CD4-positive, alpha-beta T cell treated with Interleukin-4 for 1 hour (primary cell): ENCODE measurements around the gene STARD4.

Experiments used
- DNase-seq, 2 donors: peaks; one replicate each; pipeline ENCODE4 v3.0.0-alpha.2; 2020 to 2022

STARD4 gene

GRCh38 chr5:111512375-111513130 is at the start of gene STARD4:
Gene STARD4 (minus strand): TSS chr5:111512535. CDS start chr5:111507433, 5,102 bp downstream.
- DNase-seq: peak; percentile 95

- no peak for DNase-seq
Measured at GRCh38 chr5:111559680-111560079, 47.3 kb upstream of the STARD4 start.

DNA sequence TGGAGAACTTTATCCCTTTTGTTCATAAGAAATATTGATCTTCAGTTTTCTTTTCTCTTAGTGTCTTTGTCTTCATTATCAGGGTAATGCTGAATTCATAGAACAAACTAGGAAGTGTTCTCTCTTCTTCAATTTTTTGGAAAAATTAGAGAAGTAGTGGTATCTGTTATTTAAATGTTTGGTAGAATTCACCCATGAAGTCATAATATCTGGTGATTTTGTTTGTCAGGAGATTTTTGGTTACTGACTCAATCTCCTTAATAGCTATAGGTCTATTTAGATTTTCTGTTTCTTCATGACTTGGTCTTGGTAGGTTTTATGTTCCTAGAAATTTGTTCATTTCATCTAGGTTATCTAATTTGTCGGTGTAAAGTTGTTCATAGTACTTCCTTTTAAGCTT is 45.4 kb upstream of the STARD4 start:
- no peak for DNase-seq

GRCh38 chr5:111557111-111557510 is 44.8 kb upstream of the STARD4 start:
- DNase-seq: no peak

DNA sequence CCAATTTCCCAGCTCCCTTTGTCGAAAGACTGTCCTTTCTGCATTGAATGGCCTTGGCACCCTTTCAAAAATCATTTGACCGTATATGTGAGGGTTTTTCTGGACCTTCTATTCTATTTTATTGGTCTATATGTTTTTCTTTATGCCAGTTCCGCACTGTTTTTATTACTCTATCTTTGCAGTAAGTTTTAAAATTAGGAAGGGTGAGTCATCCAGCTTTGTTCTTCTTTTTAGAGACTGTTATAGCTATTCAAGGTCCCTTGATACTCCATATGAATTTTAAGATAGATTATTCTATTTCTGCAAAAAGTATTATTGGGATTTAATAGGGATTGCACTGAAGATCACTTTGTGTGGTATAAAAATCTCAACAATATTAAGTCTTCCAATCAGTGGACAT is 44.2 kb upstream of the STARD4 start:
- no peak for DNase-seq

DNA sequence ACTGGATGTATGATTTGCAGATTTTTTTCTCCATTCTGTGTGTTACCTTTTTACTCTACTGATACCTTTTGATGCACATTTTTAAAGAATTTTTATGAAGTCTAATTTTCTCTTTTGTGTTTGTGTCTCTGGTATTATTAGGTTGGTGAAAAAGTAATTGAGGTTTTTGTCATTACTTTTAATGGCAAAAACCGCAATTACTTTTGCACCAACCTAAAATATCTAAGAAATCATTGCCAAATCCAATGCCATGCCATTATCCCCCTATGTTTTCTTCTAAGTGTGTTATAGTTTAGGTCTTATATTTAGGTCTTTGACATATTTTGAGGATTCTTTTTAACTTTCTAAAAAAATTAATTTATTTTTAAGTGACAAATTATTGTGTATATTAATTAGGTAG is 43.4 kb upstream of the STARD4 start:
- DNase-seq: no peak

- DNase-seq: no peak
Measured at GRCh38 chr5:111553868-111554267, 41.5 kb upstream of the STARD4 start.

GRCh38 chr5:111552896-111553295 is 40.6 kb upstream of the STARD4 start:
- no peak for DNase-seq

GRCh38 chr5:111552492-111552891 is 40.2 kb upstream of the STARD4 start:
- DNase-seq: no peak

- no peak for DNase-seq
Measured at GRCh38 chr5:111551569-111552275, 39.4 kb upstream of the STARD4 start.

DNA sequence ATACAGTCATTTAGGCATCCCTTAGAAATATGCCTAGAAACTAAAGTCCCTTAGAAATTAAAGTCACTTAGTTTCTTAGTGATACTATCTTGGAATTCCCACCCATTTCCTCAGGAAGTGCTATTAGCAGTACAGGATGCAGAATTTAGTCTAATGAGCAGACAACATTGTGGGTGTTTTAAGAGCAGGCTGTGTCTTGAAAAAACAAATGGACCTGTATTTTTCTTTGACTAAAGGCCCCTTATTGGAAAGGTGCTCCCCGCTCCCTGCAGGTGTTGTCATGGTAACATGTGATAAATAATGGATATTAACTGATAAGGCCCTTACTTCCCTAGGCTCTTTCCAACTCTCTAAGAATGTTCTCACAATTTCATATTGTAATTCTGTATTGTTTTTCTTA is 38.8 kb upstream of the STARD4 start:
- no peak for DNase-seq

DNA sequence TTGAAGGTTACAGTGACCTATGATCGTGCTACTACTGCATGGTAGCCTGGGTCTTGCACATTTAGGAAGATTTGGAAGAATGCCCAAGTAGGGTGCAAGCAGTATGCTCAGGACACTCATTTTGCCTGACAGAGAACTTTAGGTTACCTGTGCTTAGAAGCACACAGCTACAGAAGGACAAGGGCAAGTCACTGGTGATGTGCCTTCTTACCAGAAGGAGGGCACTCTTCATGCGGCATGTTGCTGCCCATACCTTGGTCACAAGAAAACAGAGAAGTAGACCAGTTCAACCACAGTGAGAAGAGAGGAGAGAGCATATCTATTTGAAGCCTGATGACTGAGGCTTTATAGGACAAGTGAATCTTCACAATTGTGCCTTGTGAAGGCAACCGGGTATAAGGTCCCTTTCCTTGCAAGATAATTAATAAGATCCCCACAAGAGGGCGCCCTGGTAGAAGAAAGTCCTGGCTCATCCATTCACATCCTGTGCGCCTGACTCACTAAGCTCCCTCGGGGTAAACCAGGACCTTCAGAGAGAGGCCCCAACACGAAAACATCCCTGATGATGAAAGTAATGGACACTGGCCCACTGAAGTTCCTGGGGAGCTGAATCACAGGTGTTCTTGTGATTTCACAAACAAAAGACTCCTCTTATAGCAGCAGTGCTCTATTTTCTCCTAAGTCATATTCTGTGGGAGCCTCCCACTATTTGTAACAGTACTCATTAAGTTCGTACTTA is 38.1 kb upstream of the STARD4 start:
- DNase-seq: peak; percentile 66 to 75

DNA sequence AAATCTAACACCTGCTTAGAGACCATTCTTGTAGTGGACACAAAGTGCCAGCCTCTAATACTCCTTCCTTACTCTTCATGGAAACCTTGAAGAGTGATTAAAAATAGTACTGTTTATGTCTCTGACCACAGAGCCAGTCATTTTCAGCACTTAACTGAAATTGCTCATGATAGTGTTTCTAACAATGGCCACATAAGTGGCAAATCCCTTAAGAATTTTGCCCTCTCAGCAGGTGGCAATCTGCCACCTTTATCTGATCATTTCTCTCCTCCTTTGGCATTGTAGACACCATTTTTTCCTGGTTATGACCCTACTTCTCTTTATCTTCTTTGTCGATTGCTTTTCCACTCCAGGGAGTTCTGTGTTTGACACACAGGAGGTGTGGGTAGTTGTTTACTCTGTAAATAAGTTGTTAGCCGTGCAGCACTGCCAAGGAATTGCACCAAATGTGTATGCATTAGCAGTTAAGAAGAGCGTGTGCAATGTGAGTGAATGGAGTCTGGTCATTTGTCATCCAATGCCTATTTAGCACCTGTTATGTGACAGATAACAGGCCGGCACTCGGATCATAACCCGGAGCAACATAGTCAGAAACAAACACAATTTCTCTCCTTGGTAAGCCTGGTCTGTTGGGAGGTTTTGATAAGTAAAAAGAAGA is 36.8 kb upstream of the STARD4 start:
- DNase-seq: no peak

- DNase-seq: no peak
Measured at GRCh38 chr5:111548348-111548950, 36.1 kb upstream of the STARD4 start.

- no peak for DNase-seq
Measured at GRCh38 chr5:111545031-111545430, 32.7 kb upstream of the STARD4 start.

DNA sequence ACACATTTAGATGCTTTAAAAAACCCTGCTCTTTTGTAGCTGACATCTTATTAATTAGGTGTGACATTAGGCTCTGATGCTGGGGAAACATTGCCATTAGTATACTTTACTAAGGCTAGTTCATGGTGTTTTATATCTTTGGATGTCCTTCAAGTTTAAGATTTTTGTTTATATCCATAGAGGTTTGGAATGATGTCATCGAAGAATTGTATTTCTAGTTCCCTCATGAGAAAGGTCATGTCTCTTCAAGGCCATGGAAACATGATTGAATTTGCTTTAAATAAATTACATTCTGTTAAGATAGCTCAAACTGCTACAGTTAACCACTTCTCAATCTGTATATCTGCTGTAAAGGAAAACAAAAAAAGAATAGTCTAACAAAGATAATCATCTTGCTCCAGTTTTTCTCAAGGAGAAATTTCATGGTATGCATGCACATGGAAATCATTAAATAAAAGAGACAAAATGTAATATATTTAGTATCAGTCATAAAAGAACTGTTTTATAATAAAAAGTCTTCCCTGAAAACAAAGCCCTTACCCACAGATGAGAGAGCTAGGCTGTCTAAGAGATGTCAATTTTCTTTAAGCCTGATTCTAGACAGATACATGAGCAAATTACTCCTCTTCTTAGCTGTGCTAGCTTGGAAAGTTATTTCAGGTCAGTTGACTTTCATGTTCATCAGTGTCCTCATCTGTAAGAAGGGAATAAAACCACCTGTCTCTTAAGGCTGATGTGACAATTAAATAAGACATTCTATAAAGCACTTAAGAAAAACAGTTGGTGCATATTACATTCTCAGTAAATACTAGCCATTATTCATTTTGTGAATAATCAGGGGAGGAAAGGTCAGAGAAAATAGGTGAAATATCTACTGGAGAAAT is 25.0 kb upstream of the STARD4 start:
- no peak for DNase-seq

GRCh38 chr5:111535879-111536549 is 23.7 kb upstream of the STARD4 start:
- DNase-seq: no peak

DNA sequence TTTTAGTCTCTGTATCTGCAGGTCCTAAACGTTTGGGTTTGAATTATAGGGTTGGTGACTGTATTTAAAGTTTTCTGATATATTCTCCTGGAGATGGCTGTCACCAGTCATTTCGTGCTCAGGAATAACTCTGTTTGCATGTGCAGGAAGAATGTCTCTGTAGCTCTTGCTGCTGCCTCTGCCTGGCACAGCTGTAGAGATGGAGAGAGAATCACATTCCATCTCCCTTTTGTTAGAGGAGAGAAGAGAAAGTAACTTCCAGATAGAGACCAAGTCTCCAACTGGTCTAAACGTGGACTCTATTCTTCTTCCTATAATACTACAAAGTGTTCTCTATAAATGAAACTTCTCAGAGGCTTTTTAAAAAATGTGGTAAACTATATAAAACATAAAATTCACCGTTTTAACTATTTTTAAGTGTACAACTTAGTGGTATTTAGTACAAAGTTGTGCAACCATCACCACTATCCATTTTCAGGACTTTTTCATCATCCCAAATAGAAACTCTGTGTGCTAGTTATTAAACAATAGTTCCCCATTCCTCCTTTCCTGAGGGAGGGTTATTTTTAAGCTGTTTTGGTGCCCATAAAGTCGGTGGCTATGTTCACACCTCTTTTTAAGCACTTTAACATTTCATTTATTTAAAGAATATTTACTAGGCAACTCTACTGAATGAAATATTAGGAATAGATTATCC is 20.7 kb upstream of the STARD4 start:
- DNase-seq: no peak

- DNase-seq: peak; percentile 92 to 94
Measured at GRCh38 chr5:111530298-111530740, 18.0 kb upstream of the STARD4 start.

DNA sequence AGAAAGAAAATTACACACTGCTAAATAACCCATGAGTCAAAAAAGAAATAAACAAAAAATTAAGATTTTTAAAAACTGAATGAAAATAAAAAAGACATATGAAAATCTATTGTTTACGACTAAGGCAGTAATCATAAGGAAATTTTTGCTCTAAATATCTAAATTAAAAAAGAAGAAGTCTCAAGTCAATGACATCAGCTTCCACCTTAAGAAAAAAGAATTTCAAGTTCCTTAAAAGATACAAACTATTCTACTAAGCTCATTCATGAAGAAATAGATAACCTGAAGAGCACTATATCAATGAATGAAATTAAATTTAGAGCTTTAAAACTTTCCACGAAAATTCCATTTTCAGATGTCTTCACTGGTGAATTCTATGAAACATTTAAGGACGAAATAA is 15.7 kb upstream of the STARD4 start:
- DNase-seq: no peak
